Measurements from ENCODE around the gene NHLRC4.
A peak's percentile ranks its signal among the peaks of the same experiment; 100 is the strongest.

DNA sequence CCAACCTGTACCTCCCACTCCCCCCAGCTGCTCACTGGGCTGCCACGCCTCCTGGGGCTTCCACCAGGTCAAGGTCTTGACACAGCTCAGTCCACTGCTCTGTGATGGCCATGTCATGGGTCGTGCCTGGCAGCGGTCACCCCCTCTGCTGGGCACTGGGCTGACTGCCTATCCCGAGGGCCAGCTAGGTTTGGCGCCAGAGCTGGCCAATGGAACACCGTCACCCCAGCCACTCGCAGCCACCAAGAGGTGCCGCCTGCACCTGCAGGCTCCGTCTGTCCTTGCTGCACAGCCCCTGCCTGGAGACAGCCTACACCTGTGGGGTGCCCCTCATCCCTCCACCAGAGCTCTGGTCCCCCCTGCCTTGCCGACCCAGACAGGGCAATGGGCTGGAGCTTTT is 18.5 kb downstream of the NHLRC4 start:
- no peak for TF ChIP-seq TAF1 (conservative IDR thresholded peaks at IDR 0.05)
- TF ChIP-seq, protein P1, sequence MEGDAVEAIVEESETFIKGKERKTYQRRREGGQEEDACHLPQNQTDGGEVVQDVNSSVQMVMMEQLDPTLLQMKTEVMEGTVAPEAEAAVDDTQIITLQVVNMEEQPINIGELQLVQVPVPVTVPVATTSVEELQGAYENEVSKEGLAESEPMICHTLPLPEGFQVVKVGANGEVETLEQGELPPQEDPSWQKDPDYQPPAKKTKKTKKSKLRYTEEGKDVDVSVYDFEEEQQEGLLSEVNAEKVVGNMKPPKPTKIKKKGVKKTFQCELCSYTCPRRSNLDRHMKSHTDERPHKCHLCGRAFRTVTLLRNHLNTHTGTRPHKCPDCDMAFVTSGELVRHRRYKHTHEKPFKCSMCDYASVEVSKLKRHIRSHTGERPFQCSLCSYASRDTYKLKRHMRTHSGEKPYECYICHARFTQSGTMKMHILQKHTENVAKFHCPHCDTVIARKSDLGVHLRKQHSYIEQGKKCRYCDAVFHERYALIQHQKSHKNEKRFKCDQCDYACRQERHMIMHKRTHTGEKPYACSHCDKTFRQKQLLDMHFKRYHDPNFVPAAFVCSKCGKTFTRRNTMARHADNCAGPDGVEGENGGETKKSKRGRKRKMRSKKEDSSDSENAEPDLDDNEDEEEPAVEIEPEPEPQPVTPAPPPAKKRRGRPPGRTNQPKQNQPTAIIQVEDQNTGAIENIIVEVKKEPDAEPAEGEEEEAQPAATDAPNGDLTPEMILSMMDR (IDR thresholded peaks at IDR 0.05; ENCODE audit: low read depth, low read length, missing input control): peak; percentile 32
- TF ChIP-seq RAD21 (IDR thresholded peaks at IDR 0.05): peak in 1 of 2 donors; percentile 54
- TF ChIP-seq, protein P2, sequence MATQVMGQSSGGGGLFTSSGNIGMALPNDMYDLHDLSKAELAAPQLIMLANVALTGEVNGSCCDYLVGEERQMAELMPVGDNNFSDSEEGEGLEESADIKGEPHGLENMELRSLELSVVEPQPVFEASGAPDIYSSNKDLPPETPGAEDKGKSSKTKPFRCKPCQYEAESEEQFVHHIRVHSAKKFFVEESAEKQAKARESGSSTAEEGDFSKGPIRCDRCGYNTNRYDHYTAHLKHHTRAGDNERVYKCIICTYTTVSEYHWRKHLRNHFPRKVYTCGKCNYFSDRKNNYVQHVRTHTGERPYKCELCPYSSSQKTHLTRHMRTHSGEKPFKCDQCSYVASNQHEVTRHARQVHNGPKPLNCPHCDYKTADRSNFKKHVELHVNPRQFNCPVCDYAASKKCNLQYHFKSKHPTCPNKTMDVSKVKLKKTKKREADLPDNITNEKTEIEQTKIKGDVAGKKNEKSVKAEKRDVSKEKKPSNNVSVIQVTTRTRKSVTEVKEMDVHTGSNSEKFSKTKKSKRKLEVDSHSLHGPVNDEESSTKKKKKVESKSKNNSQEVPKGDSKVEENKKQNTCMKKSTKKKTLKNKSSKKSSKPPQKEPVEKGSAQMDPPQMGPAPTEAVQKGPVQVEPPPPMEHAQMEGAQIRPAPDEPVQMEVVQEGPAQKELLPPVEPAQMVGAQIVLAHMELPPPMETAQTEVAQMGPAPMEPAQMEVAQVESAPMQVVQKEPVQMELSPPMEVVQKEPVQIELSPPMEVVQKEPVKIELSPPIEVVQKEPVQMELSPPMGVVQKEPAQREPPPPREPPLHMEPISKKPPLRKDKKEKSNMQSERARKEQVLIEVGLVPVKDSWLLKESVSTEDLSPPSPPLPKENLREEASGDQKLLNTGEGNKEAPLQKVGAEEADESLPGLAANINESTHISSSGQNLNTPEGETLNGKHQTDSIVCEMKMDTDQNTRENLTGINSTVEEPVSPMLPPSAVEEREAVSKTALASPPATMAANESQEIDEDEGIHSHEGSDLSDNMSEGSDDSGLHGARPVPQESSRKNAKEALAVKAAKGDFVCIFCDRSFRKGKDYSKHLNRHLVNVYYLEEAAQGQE (IDR thresholded peaks at IDR 0.05): no peak
- TF ChIP-seq GABPA (IDR thresholded peaks at IDR 0.05 in 1 of 2, conservative IDR thresholded peaks at IDR 0.05 in 1 of 2): no peak
- TF ChIP-seq, protein P3, sequence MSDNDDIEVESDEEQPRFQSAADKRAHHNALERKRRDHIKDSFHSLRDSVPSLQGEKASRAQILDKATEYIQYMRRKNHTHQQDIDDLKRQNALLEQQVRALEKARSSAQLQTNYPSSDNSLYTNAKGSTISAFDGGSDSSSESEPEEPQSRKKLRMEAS (IDR thresholded peaks at IDR 0.05): no peak
- TF ChIP-seq EGR1 (IDR thresholded peaks at IDR 0.05; ENCODE audit: low read depth in 2 of 2): no peak
- TF ChIP-seq SP1 (IDR thresholded peaks at IDR 0.05): no peak
- TF ChIP-seq, protein P4, sequence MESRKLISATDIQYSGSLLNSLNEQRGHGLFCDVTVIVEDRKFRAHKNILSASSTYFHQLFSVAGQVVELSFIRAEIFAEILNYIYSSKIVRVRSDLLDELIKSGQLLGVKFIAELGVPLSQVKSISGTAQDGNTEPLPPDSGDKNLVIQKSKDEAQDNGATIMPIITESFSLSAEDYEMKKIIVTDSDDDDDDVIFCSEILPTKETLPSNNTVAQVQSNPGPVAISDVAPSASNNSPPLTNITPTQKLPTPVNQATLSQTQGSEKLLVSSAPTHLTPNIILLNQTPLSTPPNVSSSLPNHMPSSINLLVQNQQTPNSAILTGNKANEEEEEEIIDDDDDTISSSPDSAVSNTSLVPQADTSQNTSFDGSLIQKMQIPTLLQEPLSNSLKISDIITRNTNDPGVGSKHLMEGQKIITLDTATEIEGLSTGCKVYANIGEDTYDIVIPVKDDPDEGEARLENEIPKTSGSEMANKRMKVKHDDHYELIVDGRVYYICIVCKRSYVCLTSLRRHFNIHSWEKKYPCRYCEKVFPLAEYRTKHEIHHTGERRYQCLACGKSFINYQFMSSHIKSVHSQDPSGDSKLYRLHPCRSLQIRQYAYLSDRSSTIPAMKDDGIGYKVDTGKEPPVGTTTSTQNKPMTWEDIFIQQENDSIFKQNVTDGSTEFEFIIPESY (IDR thresholded peaks at IDR 0.05): no peak
- no peak for TF ChIP-seq NR2F2 (IDR thresholded peaks at IDR 0.05)
- TF ChIP-seq YY1 (IDR thresholded peaks at IDR 0.05): no peak

Data from liver (tissue), 3 donors.